Measurements from ENCODE around the gene FOXA1. TPM values are rescaled to one million over a fixed set of nuclear protein-coding genes. Genes with fewer than 3 reads are reported as not detected.
"Not testable (repeated sequence)": the region's sequence is repeated elsewhere in the genome, so short reads cannot be mapped to it uniquely, and the experiment has no call there.

The FOXA1 gene
- total RNA-seq, 1 donor from 2014 or later = 9.1 TPM

- no peak overlapping the region for H3K4me3 ChIP-seq (ENCODE audit: low read depth, low read length)
- no peak for DNase-seq (ENCODE audit: low read depth)
- no peak for TF ChIP-seq CTCF (conservative IDR thresholded peaks at IDR 0.05; ENCODE audit: low read depth, low read length)
These were observed 23.7 kb downstream of the FOXA1 start for GRCh38 chr14:37571391-37571790.

GRCh38 chr14:37569729-37570128 lies 25.3 kb downstream of the FOXA1 start:
- no peak for TF ChIP-seq CTCF (conservative IDR thresholded peaks at IDR 0.05; ENCODE audit: low read depth, low read length)
- no peak for DNase-seq (ENCODE audit: low read depth)
- H3K4me3 ChIP-seq (ENCODE audit: low read depth, low read length) = no peak overlapping the region

- no peak overlapping the region for H3K4me3 ChIP-seq (ENCODE audit: low read depth, low read length)
- DNase-seq (ENCODE audit: low read depth) = no peak
- no peak for TF ChIP-seq CTCF (conservative IDR thresholded peaks at IDR 0.05; ENCODE audit: low read depth, low read length)
These were observed 28.2 kb downstream of the FOXA1 start for GRCh38 chr14:37566811-37567371.

- peak; percentile 54 for TF ChIP-seq CTCF (conservative IDR thresholded peaks at IDR 0.05; ENCODE audit: low read depth, low read length)
- H3K4me3 ChIP-seq (ENCODE audit: low read depth, low read length) = no peak overlapping the region
- DNase-seq (ENCODE audit: low read depth) = no peak
These were observed 29.5 kb downstream of the FOXA1 start for GRCh38 chr14:37565550-37565949.

- no peak for TF ChIP-seq CTCF (conservative IDR thresholded peaks at IDR 0.05; ENCODE audit: low read depth, low read length)
- H3K4me3 ChIP-seq (ENCODE audit: low read depth, low read length) = no peak overlapping the region
- no peak for DNase-seq (ENCODE audit: low read depth)
These were observed 31.9 kb downstream of the FOXA1 start for GRCh38 chr14:37563189-37563588.

GRCh38 chr14:37559386-37559785 lies 35.7 kb downstream of the FOXA1 start:
- H3K4me3 ChIP-seq (ENCODE audit: low read depth, low read length) = no peak overlapping the region
- no peak for DNase-seq (ENCODE audit: low read depth)
- no peak for TF ChIP-seq CTCF (conservative IDR thresholded peaks at IDR 0.05; ENCODE audit: low read depth, low read length)

GRCh38 chr14:37558740-37559139 lies 36.3 kb downstream of the FOXA1 start:
- no peak for DNase-seq (ENCODE audit: low read depth)
- TF ChIP-seq CTCF (conservative IDR thresholded peaks at IDR 0.05; ENCODE audit: low read depth, low read length) = no peak

GRCh38 chr14:37555596-37555995 lies 39.5 kb downstream of the FOXA1 start:
- H3K4me3 ChIP-seq (ENCODE audit: low read depth, low read length); DNase-seq (ENCODE audit: low read depth): not testable (repeated sequence)

More at GRCh38 chr14:37558740-37559139, 36.3 kb downstream of the FOXA1 start:
- no peak overlapping the region for H3K4me3 ChIP-seq (ENCODE audit: low read depth, low read length)

All from epithelial cell of proximal tubule (primary cell).